Dendritic cell treated with granulocyte-macrophage colony-stimulating factor and Interleukin-4, amounts not matched to agents 40 ng/mL and 50 ng/mL, for 4 days (primary cell): ENCODE results near the gene YES1.
"Not testable (repeated sequence)": the region's sequence is repeated elsewhere in the genome, so short reads cannot be mapped to it uniquely, and the experiment has no call there.

Experiments
- H3K27ac Mint-ChIP-seq: one replicate; pipeline ENCODE4 v1.8.0; 2022; ENCODE audit warnings: mild to moderate bottlenecking, mixed read lengths
- H3K27me3 Mint-ChIP-seq: one replicate; pipeline ENCODE4 v1.8.0; 2022; ENCODE audit warnings: mild to moderate bottlenecking, mixed read lengths
- H3K36me3 Mint-ChIP-seq: one replicate; pipeline ENCODE4 v1.8.0; 2022; ENCODE audit warnings: low read depth, mixed read lengths
- H3K4me1 Mint-ChIP-seq: one replicate; pipeline ENCODE4 v1.8.0; 2022; ENCODE audit warnings: low read depth, mixed read lengths
- H3K4me3 Mint-ChIP-seq: one replicate; pipeline ENCODE4 v1.8.0; 2022; ENCODE audit warnings: mild to moderate bottlenecking, moderate library complexity, mixed read lengths
- H3K9me3 Mint-ChIP-seq: one replicate; pipeline ENCODE4 v1.8.0; 2022; ENCODE audit warnings: mixed read lengths
- intact Hi-C: fragments of 100-400 bp; cut with micrococcal nuclease; formaldehyde crosslinking; loops from one replicate; pipeline ENCODE4 v1.15.0; 2022

Gene YES1

DNA sequence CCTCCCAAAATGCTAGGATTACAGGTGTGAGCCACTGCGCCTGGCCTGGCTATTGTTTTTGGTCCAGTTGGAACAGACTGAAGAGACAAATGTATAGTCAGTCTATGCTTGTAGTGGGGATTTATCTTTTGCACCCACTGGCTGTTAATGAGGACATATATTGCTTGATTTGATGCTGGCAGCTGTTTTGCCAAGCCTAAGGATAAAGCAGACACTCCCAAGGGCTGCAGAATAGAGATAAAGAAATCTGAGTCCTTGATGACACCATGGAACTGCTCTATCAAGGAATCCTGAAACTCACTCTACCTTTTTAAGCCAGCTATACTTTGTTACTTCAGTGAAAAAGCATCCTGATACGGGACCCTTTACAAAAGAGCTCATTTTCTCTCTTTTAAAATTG lies 56.5 kb downstream of the YES1 start:
- peaks cover 18% of the 10 kb centered on the region for H3K27me3 Mint-ChIP-seq
- intact Hi-C loops, result no loop called here

DNA sequence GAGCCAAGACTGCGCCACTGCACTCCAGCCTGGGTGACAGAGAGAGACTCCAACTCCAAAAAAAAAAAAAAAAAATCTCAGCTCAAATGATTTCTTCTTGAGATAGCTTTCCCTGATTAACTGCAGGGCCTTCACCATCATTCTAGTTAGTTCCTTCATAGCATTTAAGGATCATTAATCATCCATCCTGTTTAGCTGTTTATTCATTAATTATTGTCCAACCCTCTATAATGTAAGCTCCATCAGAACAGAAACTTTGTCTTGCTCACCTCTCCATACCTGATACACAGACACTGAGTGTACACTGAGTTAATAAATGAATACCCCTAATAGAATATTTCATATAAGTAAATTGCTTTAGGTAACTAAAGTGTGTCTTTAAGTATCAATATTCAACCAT lies 57.4 kb downstream of the YES1 start:
- intact Hi-C loops, result no loop called here
- no peaks in the 10 kb centered on the region for H3K9me3 Mint-ChIP-seq
- H3K36me3 Mint-ChIP-seq, result no peaks in the 10 kb centered on the region
- no peaks in the 10 kb centered on the region for H3K4me1 Mint-ChIP-seq
- no peak overlapping the region for H3K27ac Mint-ChIP-seq
- H3K4me3 Mint-ChIP-seq, result no peak overlapping the region
- H3K27me3 Mint-ChIP-seq, result peaks cover 21% of the 10 kb centered on the region

More for the DNA sequence above, 56.5 kb downstream of the YES1 start:
- Mint-ChIP-seq H3K4me1 (no peaks in the 10 kb centered on the region), H3K4me3 (no peak overlapping the region), H3K9me3 (no peaks in the 10 kb centered on the region), H3K27ac (no peak overlapping the region), H3K36me3 (no peaks in the 10 kb centered on the region)

DNA sequence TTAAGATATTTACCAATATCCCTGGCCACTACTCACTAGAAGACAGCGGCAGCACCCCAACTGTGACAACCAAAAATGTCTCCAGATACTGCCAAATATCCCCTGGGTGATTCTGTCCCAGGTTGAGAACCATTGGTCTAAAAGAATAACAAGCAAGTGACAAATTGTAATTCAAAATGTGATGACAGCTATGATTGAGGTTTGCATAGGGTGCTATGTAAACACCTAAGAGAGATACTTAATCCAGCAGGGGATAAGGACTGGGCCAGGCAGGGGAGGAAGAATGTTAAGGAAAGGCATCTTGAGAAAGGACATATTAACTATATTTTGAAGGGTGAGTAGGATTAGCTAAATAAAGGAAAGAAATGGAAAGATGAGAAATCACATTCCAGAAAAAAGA lies 61.6 kb downstream of the YES1 start:
- Mint-ChIP-seq H3K9me3 (no peaks in the 10 kb centered on the region), H3K27me3 (peaks cover 32% of the 10 kb centered on the region)
- intact Hi-C loops, result no loop called here

DNA sequence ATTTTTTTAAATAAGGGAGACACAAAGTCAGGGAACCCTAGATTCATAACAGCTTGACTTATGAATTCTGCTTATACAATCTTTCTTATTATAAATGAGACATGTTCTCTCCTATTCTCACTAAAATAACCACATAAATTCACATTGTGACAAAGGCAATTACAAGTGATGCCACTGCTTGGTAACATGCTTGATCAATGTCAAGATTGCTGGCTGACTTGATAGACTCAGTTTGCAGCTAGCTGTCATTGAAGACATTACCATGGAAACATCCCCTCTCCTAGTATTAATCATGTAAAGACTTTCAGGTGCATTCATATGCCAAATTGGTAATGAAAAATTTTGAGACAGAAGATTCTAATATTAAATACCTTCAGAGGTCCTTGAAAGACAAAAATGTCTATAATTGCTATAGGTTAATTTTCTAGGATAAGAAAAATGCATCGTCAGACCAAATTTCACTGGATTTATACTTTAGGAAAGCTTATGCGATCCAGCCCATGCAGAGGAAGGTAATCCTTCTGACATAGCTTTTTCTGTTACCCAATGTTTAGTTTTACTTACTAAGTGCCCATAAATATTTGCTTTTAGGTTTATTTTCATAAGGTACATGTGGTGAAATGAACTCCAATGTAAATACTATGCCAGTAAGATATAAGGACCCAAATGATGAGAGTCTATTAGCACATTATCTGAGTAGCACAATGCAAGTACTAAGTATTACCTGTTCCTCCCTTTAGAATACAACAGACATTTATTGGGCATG lies 67.0 kb downstream of the YES1 start:
- H3K4me1 Mint-ChIP-seq, result no peaks in the 10 kb centered on the region
- peaks cover 33% of the 10 kb centered on the region for H3K27me3 Mint-ChIP-seq
- no peaks in the 10 kb centered on the region for H3K9me3 Mint-ChIP-seq
- intact Hi-C loops, result no loop called here
- H3K4me3 Mint-ChIP-seq, result no peak overlapping the region
- no peak overlapping the region for H3K27ac Mint-ChIP-seq
- no peaks in the 10 kb centered on the region for H3K36me3 Mint-ChIP-seq

More for the DNA sequence above, 61.6 kb downstream of the YES1 start:
- H3K27ac Mint-ChIP-seq, result no peak overlapping the region
- H3K36me3 Mint-ChIP-seq, result no peaks in the 10 kb centered on the region
- H3K4me1 Mint-ChIP-seq, result no peaks in the 10 kb centered on the region
- no peak overlapping the region for H3K4me3 Mint-ChIP-seq

DNA sequence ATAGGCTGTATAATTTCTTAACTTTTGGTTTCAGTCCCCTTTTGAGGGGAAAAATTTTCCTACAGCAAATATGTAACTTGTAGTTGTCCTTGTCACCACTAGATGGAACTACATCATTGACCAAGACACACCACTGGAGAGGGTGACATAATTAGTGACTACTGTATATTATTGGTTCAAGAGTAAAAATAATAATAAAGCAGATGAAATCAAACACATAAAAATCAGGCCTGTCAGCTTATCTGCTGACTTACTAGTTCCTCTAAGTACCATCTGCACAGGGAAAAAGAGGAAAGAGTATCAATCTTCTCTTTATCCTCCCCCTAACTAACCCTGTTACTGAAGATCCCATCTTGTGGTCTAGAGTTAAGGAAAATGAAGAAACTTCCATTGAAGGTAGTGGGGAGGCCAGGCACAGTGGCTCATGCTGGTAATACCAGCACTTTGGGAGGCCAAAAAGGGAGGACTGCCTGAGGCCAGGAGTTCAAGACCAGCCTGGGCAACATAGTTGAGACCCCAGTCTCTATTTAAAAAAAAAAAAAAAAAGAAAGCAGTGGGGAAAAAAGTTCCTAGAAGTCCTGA lies 70.0 kb downstream of the YES1 start:
- intact Hi-C loops, result loop anchor here (1.0 kb wide), 2 partner anchors 89 to 97 kb away; no protein-coding TSS in a partner anchor
- Mint-ChIP-seq H3K4me1 (no peaks in the 10 kb centered on the region), H3K4me3 (no peak overlapping the region), H3K27me3 (peaks cover 20% of the 10 kb centered on the region), H3K36me3 (no peaks in the 10 kb centered on the region), H3K27ac (no peak overlapping the region), H3K9me3 (no peaks in the 10 kb centered on the region)

DNA sequence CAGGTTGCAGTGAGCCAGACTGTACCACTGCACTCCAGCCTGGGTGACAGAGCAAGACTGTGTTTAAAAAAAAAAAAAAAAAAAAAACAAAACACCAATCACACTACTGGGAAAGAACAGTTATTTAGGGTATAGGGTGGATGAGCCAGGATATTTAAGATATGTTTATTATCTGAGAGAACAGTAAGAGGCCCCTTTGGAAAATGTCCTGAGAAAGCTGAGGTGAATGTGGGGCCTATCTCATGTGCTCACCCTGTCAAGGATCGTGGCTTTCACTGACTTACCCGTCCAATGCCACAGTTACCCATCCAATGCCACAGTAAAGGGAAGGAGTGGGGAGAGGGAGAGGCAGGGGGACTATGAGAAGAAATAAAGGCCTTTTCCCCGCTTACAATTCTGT lies 79.7 kb downstream of the YES1 start:
- H3K9me3 Mint-ChIP-seq, result no peaks in the 10 kb centered on the region
- H3K36me3 Mint-ChIP-seq, result no peaks in the 10 kb centered on the region
- no peak overlapping the region for H3K27ac Mint-ChIP-seq
- intact Hi-C loops, result no loop called here
- H3K4me3 Mint-ChIP-seq, result no peak overlapping the region
- peaks cover 23% of the 10 kb centered on the region for H3K27me3 Mint-ChIP-seq
- H3K4me1 Mint-ChIP-seq, result no peaks in the 10 kb centered on the region

DNA sequence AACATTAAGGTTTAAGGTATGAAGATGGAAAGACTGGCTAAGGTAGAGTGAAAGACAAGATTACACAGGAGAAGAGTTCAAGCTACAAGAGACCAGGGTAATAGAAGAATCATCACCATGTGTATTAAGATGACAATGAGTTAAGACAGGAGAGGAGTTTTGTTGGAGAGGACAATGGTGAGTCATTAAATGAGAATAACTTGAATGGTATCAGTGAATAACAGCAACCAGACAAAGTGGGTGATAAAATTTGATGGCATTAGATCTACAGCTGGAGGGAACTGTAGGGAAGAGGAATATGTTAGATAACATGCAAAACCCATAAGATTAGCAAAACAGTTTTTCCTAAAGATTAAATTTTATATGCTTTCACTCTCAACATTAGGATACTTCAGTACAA lies 80.9 kb downstream of the YES1 start:
- no peaks in the 10 kb centered on the region for H3K9me3 Mint-ChIP-seq
- intact Hi-C loops, result no loop called here
- H3K36me3 Mint-ChIP-seq, result no peaks in the 10 kb centered on the region
- peaks cover 24% of the 10 kb centered on the region for H3K27me3 Mint-ChIP-seq
- H3K4me1 Mint-ChIP-seq, result no peaks in the 10 kb centered on the region
- no peak overlapping the region for H3K27ac Mint-ChIP-seq
- H3K4me3 Mint-ChIP-seq, result no peak overlapping the region

DNA sequence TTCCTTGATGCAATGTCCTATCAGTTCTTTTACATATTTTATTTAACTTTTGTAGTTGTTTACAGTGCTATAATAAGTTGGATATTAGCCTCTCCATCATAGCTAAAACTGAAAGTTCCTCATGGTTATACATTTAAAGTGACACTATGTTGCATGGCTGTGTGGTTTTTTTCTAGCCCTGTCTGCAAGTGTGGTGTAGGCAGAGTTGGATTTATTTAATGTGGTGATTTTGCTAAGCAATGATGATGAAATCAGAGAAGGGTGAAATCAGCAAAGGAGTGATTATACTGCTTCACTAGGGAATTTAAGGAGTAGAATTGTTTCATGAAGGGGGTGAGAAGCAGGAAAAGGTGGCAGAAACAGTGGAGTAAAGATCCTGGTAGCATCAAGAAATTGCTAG lies 81.3 kb downstream of the YES1 start:
- Mint-ChIP-seq H3K27me3 (peaks cover 24% of the 10 kb centered on the region), H3K9me3 (no peaks in the 10 kb centered on the region), H3K4me1 (peaks cover 2% of the 10 kb centered on the region), H3K27ac (no peak overlapping the region), H3K36me3 (no peaks in the 10 kb centered on the region), H3K4me3 (no peak overlapping the region)
- intact Hi-C loops, result no loop called here

DNA sequence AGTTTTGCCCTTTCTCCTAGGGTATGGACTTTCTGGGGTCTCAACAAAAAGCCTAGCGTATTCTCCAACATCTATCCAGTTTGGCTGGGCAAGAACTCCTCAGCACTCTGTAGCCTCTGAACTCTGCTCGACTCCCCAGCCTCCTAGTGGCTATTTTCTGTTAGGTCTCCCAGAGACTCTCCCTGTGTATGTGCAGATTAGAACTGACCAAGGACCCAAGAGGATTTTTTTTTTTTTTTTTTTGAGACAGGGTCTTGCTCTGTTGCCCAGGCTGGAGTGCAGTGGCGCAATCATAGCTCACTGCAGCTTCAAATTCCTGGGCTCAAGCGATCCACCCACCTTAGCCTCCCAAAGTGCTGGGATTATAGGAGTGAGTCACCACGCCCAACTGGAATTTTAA lies 81.9 kb downstream of the YES1 start:
- H3K36me3 Mint-ChIP-seq, H3K4me1 Mint-ChIP-seq, H3K4me3 Mint-ChIP-seq, H3K9me3 Mint-ChIP-seq, intact Hi-C loops, H3K27ac Mint-ChIP-seq: not testable (repeated sequence)
- H3K27me3 Mint-ChIP-seq, result peaks cover 28% of the 10 kb centered on the region

DNA sequence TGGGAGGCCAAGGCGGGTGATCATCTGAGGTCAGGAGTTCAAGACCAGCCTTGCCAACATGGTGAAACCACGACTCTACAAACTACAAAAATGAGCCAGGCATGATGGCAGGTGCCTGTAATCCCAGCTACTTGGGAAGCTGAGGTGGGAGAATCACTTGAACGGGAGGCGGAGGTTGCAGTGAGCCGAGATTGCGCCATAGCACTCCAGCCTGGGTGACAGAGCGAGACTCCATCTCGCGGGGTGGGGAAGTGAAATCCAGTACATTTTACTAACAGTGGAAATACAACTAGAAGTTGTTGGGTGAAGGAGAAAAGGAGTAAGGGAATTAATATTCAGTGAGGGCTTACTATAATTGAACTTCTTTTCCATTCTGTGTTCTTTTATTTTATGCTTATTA lies 86.4 kb downstream of the YES1 start:
- no peak overlapping the region for H3K27ac Mint-ChIP-seq

DNA sequence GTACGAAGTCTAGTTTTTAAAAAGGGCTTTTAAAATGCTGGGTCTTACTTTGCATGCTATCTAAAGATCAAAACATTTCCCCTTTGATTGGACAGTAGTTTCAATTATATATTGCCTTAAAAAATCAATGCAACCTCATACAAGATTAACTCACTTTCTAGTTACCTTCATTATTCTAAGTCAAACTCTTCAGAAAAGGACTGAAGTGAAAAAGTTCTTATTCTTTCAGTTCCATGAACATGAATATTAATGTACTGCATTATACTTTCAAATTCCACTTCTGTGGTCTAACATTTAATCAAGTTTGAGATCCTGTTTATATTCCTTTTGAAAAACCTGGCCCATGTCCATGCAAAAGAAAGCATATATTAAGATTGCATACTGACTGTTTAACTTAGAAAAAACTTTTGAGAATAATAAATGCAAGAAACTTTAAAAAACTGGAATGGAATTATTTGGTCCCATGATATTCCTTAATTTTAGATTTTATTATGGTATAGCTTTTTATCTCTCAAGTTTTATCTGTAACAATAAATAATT lies 88.4 kb downstream of the YES1 start:
- Mint-ChIP-seq H3K27me3 (peaks cover 24% of the 10 kb centered on the region), H3K9me3 (no peaks in the 10 kb centered on the region), H3K36me3 (no peaks in the 10 kb centered on the region), H3K4me3 (no peak overlapping the region), H3K4me1 (peaks cover 11% of the 10 kb centered on the region), H3K27ac (no peak overlapping the region)
- intact Hi-C loops, result no loop called here

More for the DNA sequence above, 86.4 kb downstream of the YES1 start:
- Mint-ChIP-seq H3K4me3 (no peak overlapping the region), H3K36me3 (no peaks in the 10 kb centered on the region), H3K4me1 (peaks cover 11% of the 10 kb centered on the region), H3K27me3 (peaks cover 27% of the 10 kb centered on the region), H3K9me3 (no peaks in the 10 kb centered on the region)
- intact Hi-C loops, result no loop called here

DNA sequence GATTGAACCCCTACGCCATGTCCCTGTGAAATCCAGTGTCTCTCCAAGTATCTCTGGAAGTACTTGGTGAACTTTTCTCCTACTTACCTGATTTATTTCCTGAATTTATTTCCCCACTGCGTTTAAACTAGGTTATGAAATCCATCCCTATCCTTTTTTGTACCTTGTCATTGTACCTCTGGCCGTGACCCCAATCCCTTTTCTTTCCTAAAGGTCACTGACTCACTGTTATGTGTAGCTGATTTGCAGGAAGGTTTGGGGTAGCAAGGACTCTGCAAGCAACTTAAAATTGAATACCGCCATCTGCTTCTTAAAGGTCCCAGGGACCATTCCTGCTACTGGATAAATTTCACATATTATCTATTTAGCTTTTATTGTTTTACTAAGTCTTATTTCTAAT lies 95.0 kb downstream of the YES1 start:
- intact Hi-C loops, result loop anchor here (10.0 kb wide), 1 partner anchor 452 kb away; the partner anchor contains the start of gene THOC1
- H3K4me3 Mint-ChIP-seq, result no peak overlapping the region

DNA sequence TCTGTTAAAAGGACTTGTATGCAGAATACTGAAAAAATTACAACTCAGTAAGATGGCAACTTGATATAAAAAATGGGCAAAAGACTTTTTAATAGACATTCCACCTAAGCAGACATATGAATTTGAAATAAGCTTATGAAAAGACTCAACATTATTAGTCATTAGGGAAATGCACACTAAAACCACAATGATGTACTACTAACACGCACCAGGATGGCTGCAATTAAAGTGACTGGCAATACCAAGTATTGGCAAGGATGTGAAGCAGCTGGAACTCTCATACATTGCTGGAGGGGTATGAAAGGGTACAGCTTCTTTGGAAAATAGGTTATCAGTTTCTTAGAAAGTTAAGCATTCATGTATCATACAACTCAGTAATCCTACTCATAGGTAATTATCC lies 96.4 kb downstream of the YES1 start:
- no peak overlapping the region for H3K4me3 Mint-ChIP-seq
- H3K4me1 Mint-ChIP-seq, result peaks cover 6% of the 10 kb centered on the region
- H3K36me3 Mint-ChIP-seq, result no peaks in the 10 kb centered on the region
- no peaks in the 10 kb centered on the region for H3K9me3 Mint-ChIP-seq
- H3K27ac Mint-ChIP-seq, result no peak overlapping the region
- intact Hi-C loops, result loop anchor here (10.0 kb wide), 1 partner anchor 451 kb away; the partner anchor contains the start of gene THOC1
- peaks cover 33% of the 10 kb centered on the region for H3K27me3 Mint-ChIP-seq

More for the DNA sequence above, 95.0 kb downstream of the YES1 start:
- H3K27me3 Mint-ChIP-seq, result peaks cover 33% of the 10 kb centered on the region
- no peak overlapping the region for H3K27ac Mint-ChIP-seq
- H3K9me3 Mint-ChIP-seq, result no peaks in the 10 kb centered on the region
- H3K4me1 Mint-ChIP-seq, result no peaks in the 10 kb centered on the region
- H3K36me3 Mint-ChIP-seq, result no peaks in the 10 kb centered on the region

DNA sequence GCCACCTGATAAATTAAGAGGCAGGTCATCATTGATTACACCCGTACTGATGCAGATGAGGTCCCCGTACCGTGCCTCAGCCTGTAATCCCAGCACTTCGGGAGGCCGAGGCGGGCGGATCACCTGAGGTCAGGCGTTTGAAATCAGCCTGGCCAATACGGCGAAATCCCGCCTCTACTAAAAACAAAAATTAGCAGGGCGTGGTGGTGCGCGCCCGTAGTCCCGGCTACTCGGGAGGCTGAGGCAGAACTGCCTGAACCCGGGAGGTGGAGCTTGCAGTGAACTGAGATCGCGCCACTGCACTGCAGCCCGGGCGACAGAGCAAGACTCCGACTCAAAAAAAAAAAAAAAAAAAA lies 98.9 kb downstream of the YES1 start:
- no peaks in the 10 kb centered on the region for H3K9me3 Mint-ChIP-seq
- H3K4me1 Mint-ChIP-seq, result peaks cover 18% of the 10 kb centered on the region
- H3K36me3 Mint-ChIP-seq, result peaks cover 13% of the 10 kb centered on the region
- intact Hi-C loops, result loop anchor here (5.0 to 10.0 kb wide), 2 partner anchors 91 to 448 kb away; partner anchors contain the start of gene THOC1
- H3K4me3 Mint-ChIP-seq, result peak overlapping the region; percentile 80
- H3K27me3 Mint-ChIP-seq, result peaks cover 28% of the 10 kb centered on the region
- peak overlapping the region; percentile 80 for H3K27ac Mint-ChIP-seq
